Thyroid gland (tissue), 4 donors: ENCODE measurements around the gene TMC2. TPM values are rescaled to one million over a fixed set of nuclear protein-coding genes. Genes with fewer than 3 reads are reported as not detected.

Experiments
- DNase-seq, 2 donors: peaks; one replicate each; pipeline ENCODE4 v3.0.0-alpha.2; 2019
- H3K27ac ChIP-seq, 3 donors: fragments of 200-600 bp; sonication (generic); 1 replicate in 2 of 3; 2 replicates in 1 of 3; pipeline ENCODE4 v1.5.1; 2016 to 2019; ENCODE audit warnings: mild to moderate bottlenecking in 1 of 3, moderate library complexity in 1 of 3
- H3K27me3 ChIP-seq: fragments of 200-600 bp; sonication (generic); one replicate; pipeline ENCODE4 v1.5.1; 2019
- H3K36me3 ChIP-seq, 2 donors: fragments of 200-600 bp; sonication (generic); one replicate each; pipeline ENCODE4 v1.5.1; 2016 to 2019
- H3K4me1 ChIP-seq, 2 donors: fragments of 200-600 bp; sonication (generic); one replicate each; pipeline ENCODE4 v1.5.1; 2017 to 2019
- H3K4me3 ChIP-seq, 3 donors: fragments of 200-600 bp; sonication (generic); replicated peaks in 1 of 3; 1 replicate in 2 of 3; 2 replicates in 1 of 3; pipeline ENCODE4 v1.5.1; 2016; ENCODE audit warnings: mild to moderate bottlenecking in 1 of 3
- H3K9me3 ChIP-seq: fragments of 200-600 bp; sonication (generic); one replicate; pipeline ENCODE4 v1.5.1; 2017
- POLR2A ChIP-seq, 2 donors: fragments of 450-650 bp; IDR thresholded peaks; one replicate each; pipeline ENCODE4 v1.6.1; 2017; ENCODE audit warnings: antibody characterized with exemption in 2 of 2, mild to moderate bottlenecking in 2 of 2, moderate library complexity in 1 of 2
- WGBS, 2 donors: methylation state at CpG; one replicate each; pipeline ENCODE4 v1.1.5; 2017; 5-methylcytosine and 5-hydroxymethylcytosine counted together
- intact Hi-C: fragments of 100-400 bp; cut with DNase I; formaldehyde crosslinking; loops from one replicate; pipeline ENCODE4 v1.15.1; 2023
- total RNA-seq, 4 donors: library from RNA; depleted of rRNA; stranded (reverse); fragments of >200 nt; gene quantifications; one replicate each; pipeline ENCODE4 v1.2.3, GENCODE V29; 2016
- TF ChIP-seq, protein P1 (sequence below), 6 experiments: fragments of 200-600 bp in 3 of 6; fragments of 450-650 bp in 3 of 6; sonication (generic) in 3 of 6; IDR thresholded peaks; one replicate each; pipeline ENCODE4 v1.5.1; 2016 to 2019; ENCODE audit warnings: antibody characterized with exemption in 6 of 6, mild to moderate bottlenecking in 2 of 6, inconsistent platforms in 1 of 6, moderate library complexity in 1 of 6

Gene TMC2
- total RNA-seq, 4 donors from 2014 or later: 0.11 TPM; not detected in 3

DNA sequence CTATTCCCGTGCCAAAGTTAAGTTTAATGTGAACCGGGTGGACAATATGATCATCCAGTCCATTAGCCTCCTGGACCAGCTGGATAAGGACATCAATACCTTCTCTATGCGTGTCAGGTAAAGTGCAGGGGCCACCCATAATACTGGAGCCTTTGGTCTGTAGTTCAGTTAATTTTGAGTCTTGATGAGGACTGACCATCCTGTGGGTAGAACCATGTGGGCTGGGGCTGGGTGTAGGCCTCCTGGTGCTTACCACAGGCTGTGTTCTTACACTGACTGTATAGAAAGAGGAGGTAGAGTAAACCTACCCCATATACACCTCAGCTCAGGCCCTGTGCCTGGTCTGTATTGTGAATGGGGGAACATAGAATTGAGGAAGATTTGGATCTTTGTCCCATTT, 118.5 kb downstream of the TMC2 start:
- Histone ChIP-seq H3K9me3 (no peaks in the 10 kb centered on the region), H3K27ac (no peak overlapping the region), H3K4me3 (no peak overlapping the region), H3K36me3 (peaks cover 53 to 59% of the 10 kb centered on the region in 2 donors), H3K27me3 (no peaks in the 10 kb centered on the region), H3K4me1 (peaks cover 9 to 14% of the 10 kb centered on the region in 2 donors)
- DNase-seq: no peak
- WGBS, 2 donors: 95 to 97% methylated on average over 3 of the region's 3 CpGs
- intact Hi-C loops: no loop called here
- no peak for TF ChIP-seq POLR2A (IDR thresholded peaks at IDR 0.05)
- TF ChIP-seq, protein P1, sequence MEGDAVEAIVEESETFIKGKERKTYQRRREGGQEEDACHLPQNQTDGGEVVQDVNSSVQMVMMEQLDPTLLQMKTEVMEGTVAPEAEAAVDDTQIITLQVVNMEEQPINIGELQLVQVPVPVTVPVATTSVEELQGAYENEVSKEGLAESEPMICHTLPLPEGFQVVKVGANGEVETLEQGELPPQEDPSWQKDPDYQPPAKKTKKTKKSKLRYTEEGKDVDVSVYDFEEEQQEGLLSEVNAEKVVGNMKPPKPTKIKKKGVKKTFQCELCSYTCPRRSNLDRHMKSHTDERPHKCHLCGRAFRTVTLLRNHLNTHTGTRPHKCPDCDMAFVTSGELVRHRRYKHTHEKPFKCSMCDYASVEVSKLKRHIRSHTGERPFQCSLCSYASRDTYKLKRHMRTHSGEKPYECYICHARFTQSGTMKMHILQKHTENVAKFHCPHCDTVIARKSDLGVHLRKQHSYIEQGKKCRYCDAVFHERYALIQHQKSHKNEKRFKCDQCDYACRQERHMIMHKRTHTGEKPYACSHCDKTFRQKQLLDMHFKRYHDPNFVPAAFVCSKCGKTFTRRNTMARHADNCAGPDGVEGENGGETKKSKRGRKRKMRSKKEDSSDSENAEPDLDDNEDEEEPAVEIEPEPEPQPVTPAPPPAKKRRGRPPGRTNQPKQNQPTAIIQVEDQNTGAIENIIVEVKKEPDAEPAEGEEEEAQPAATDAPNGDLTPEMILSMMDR (IDR thresholded peaks at IDR 0.05): no peak

DNA sequence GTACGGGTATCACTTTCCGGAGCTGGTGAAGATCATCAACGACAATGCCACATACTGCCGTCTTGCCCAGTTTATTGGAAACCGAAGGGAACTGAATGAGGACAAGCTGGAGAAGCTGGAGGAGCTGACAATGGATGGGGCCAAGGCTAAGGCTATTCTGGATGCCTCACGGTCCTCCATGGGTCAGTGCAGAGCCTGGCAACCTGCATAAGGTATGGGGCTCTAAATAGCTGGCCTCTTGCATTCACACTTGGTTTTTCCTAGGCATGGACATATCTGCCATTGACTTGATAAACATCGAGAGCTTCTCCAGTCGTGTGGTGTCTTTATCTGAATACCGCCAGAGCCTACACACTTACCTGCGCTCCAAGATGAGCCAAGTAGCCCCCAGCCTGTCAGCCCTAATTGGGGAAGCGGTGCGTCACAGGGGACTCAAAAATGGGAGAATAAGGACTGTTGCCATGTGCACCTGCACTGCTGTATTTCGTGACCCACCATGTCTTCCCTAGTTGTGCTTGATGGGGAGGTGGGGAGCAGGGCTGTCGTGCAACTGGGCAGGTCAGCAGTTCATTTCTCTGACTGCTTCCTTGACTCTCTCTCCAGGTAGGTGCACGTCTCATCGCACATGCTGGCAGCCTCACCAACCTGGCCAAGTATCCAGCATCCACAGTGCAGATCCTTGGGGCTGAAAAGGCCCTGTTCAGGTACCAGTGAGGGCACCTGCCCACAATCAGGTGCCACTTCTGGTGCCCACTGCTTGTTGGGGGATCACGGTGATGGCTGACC, 119.2 kb downstream of the TMC2 start:
- WGBS, 2 donors: 94% methylated on average over 17 of the region's 17 CpGs
- H3K36me3 ChIP-seq: peaks cover 60 to 66% of the 10 kb centered on the region in 2 donors

DNA sequence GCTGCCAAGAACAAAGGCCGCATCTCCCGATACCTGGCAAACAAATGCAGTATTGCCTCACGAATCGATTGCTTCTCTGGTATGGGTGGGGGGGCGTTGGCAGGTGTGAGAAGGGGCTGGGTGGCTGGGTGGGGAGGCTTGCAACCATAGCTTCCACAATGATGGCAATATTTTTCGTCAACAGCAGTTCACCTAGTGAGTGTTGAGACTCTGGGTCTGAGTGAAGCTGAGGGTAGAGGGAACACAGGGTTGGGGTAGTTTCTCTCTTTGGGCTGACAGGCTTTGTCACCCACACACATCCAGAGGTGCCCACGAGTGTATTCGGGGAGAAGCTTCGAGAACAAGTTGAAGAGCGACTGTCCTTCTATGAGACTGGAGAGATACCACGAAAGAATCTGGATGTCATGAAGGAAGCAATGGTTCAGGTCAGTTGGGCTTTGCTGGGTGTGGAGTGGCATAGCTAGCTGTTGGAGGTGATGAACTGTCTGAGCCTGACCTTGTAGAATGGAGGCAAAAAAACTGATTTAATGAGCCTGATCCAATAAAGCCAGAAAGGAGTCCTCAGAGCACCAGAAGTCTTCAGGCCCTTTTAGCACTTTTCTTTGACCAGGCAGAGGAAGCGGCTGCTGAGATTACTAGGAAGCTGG, 120.2 kb downstream of the TMC2 start:
- TF ChIP-seq, protein P1 (IDR thresholded peaks at IDR 0.05): no peak
- H3K4me1 ChIP-seq: peaks cover 9 to 10% of the 10 kb centered on the region in 2 donors
- no peak overlapping the region for H3K27ac ChIP-seq
- no peaks in the 10 kb centered on the region for H3K27me3 ChIP-seq
- peaks cover 67 to 73% of the 10 kb centered on the region in 2 donors for H3K36me3 ChIP-seq
- WGBS, 2 donors: 93% methylated on average over 12 of the region's 12 CpGs
- no peak for DNase-seq
- intact Hi-C loops: no loop called here
- H3K9me3 ChIP-seq: no peaks in the 10 kb centered on the region
- no peak overlapping the region for H3K4me3 ChIP-seq

More for the DNA sequence above, 119.2 kb downstream of the TMC2 start:
- Histone ChIP-seq H3K9me3 (no peaks in the 10 kb centered on the region), H3K4me3 (no peak overlapping the region), H3K27me3 (no peaks in the 10 kb centered on the region), H3K4me1 (peaks cover 9 to 14% of the 10 kb centered on the region in 2 donors), H3K27ac (no peak overlapping the region)
- intact Hi-C loops: no loop called here
- TF ChIP-seq, protein P1 (IDR thresholded peaks at IDR 0.05): no peak
- TF ChIP-seq POLR2A (IDR thresholded peaks at IDR 0.05): no peak
- DNase-seq: no peak

DNA sequence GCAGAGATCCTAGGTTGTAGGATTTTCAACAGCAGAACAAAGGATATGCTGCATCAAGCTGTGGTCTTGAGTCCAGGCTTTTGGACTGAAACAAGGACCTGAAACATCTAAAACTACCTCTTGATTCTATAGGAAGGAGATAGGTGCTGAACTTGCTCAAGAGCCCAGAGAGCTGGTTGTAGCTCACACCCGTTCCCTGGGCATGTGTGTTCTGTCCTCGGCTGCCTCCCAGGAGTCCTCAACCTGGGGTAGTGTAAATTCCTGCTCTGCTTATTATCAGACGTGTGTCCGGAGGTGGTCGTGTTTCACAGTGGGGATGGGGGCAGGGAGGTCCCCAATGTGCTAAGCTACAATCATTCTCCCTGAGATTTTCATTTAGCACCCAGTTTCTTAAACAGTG, 120.9 kb downstream of the TMC2 start:
- DNase-seq: no peak
- H3K36me3 ChIP-seq: peaks cover 67 to 73% of the 10 kb centered on the region in 2 donors
- no peak overlapping the region for H3K27ac ChIP-seq
- no peaks in the 10 kb centered on the region for H3K9me3 ChIP-seq
- H3K4me3 ChIP-seq: no peak overlapping the region
- TF ChIP-seq, protein P1 (IDR thresholded peaks at IDR 0.05): no peak
- TF ChIP-seq POLR2A (IDR thresholded peaks at IDR 0.05): no peak
- no peaks in the 10 kb centered on the region for H3K27me3 ChIP-seq
- intact Hi-C loops: no loop called here
- 69 to 80% methylated on average over 5 of the region's 5 CpGs for WGBS, 2 donors
- H3K4me1 ChIP-seq: peaks cover 9 to 10% of the 10 kb centered on the region in 2 donors

DNA sequence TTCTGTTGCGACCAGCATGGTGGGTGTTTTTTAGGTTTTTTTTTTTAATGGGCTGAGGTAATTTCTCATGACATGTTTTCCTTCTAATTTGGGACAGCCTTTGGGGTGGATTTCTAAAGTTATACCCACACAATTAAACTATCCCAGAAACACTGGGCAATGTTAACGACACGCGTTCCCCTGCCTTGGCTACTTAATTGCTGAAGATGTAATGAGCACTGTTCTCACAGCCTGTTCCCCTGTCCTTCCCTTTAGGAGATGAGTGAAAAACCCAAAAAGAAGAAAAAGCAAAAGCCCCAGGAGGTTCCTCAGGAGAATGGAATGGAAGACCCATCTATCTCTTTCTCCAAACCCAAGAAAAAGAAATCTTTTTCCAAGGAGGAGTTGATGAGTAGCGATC, 121.3 kb downstream of the TMC2 start:
- Histone ChIP-seq H3K4me1 (peaks cover 9 to 10% of the 10 kb centered on the region in 2 donors), H3K27ac (no peak overlapping the region), H3K36me3 (peaks cover 67 to 73% of the 10 kb centered on the region in 2 donors), H3K9me3 (no peaks in the 10 kb centered on the region), H3K27me3 (no peaks in the 10 kb centered on the region), H3K4me3 (no peak overlapping the region)
- WGBS, 2 donors: 82 to 87% methylated on average over 5 of the region's 5 CpGs
- TF ChIP-seq, protein P1 (IDR thresholded peaks at IDR 0.05): no peak
- TF ChIP-seq POLR2A (IDR thresholded peaks at IDR 0.05): no peak
- intact Hi-C loops: no loop called here
- DNase-seq: no peak
